ENCODE measurements around the gene PCSK4. TPM values are rescaled to one million over a fixed set of nuclear protein-coding genes. Genes with fewer than 3 reads are reported as not detected.
"Not testable (repeated sequence)": the region's sequence is repeated elsewhere in the genome, so short reads cannot be mapped to it uniquely, and the experiment has no call there.

The PCSK4 gene
- total RNA-seq (2021): 5.8 and 9.1 TPM in 2 replicates
- long read RNA-seq, partial matches to known transcripts: 2 of 17 reads
- long read RNA-seq, other reads (novel, unspliced or antisense): 13 of 17 reads

DNA sequence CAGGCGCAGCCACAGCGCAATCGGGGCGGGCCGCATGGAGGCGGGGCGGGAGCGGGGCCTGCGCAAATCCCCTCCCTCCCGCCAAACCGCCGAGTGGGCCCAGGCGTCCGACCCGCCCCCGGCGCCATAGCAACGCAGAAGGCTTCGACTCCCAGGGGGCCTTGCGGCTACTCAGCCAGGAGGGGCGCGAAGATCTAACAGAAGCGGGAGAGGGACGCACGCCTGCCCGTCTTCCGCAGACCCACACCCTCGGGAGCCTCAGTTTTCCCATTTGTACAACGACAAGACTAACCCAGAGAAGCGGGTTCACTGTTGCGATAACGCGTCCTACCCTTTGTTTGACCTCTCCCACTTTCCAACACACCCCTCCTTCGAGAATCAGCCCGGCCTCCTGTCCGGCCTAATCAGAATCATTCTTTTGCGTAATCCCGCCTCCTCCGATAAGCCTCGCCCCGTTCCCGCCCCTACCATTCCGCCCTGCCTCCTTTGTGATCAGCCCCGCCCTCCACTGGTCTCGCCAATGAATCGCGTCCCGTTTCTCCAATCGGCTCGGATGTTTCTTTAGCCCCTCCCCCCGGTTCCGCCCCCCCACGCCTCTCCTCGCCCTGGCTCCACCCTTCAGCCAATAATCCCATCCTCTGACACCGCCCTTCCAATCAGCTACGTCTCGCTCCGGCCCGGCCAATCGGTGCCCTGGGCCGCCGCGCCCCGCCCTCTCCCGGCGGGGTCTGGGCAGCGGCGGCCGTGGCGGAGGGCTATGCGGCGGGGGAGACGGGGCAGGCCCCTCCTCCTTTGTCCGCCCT is at the start of gene PCSK4:
Gene PCSK4 (minus strand): TSS at position 40 of the 803 bp plus-strand sequence. CDS start 4 bp downstream, at position 36.
- Histone ChIP-seq H4K20me1 (ENCODE audit: control insufficient read depth, insufficient read depth, insufficient read length) (no peaks in the 10 kb centered on the region), H4K5ac (ENCODE audit: insufficient read length, low read depth, low read length) (no peak within 1 kb of the TSS), H2BK20ac (ENCODE audit: low read depth, low read length, poor library complexity, severe bottlenecking) (no peak within 1 kb of the TSS), H4K91ac (ENCODE audit: insufficient read length, low read depth, low read length) (no peak within 1 kb of the TSS), H2AK5ac (ENCODE audit: insufficient read length, low read length) (no peak within 1 kb of the TSS), H3K4me1 (ENCODE audit: insufficient read depth, low read length) (no peaks in the 10 kb centered on the region), H3K4ac (ENCODE audit: low read depth, low read length) (no peak within 1 kb of the TSS), H3T11ph (ENCODE audit: low read length) (no peak within 1 kb of the TSS), H4K8ac (replicated peaks; ENCODE audit: insufficient read length, low read depth, low read length) (no peak within 1 kb of the TSS), H3K23ac (ENCODE audit: insufficient read length, low read depth, low read length) (no peak within 1 kb of the TSS), H3K27ac (ENCODE audit: insufficient read length, low read depth, low read length) (no peak within 1 kb of the TSS), H3K9ac (ENCODE audit: extremely low read depth, insufficient read length, low read length) (no peak within 1 kb of the TSS), H3K4me2 (ENCODE audit: insufficient read depth, insufficient read length, low read length) (peak within 1 kb of the TSS; percentile 32), H3K23me2 (ENCODE audit: insufficient read length, low read depth, low read length, poor library complexity, severe bottlenecking) (peaks cover 9% of the 10 kb centered on the region), H2AFZ (ENCODE audit: low read length) (no peak within 1 kb of the TSS), H3K27me3 (ENCODE audit: insufficient read depth, low read length) (peaks cover 3% of the 10 kb centered on the region; the same call in 1 of the 2 replicates), H3K9me3 (ENCODE audit: control insufficient read depth, low read depth, low read length) (no peaks in the 10 kb centered on the region), H3K18ac (ENCODE audit: insufficient read length, low read depth, low read length) (no peak within 1 kb of the TSS), H2BK5ac (ENCODE audit: insufficient read length, low read length) (no peak within 1 kb of the TSS), H2BK12ac (ENCODE audit: insufficient read length, low read depth, low read length) (no peak within 1 kb of the TSS), H2BK15ac (ENCODE audit: low read depth, low read length) (no peak within 1 kb of the TSS), H3K56ac (ENCODE audit: insufficient read length, low read depth, low read length) (no peak within 1 kb of the TSS), H3K14ac (ENCODE audit: insufficient read depth, low read length) (peak within 1 kb of the TSS; percentile 1; the same call in 1 of the 2 replicates), H3K79me2 (ENCODE audit: insufficient read depth, low read length) (no peaks in the 10 kb centered on the region), H3K79me1 (ENCODE audit: insufficient read depth, low read depth, low read length, poor library complexity, severe bottlenecking) (no peaks in the 10 kb centered on the region), H2BK120ac (ENCODE audit: low read depth, low read length, poor library complexity, severe bottlenecking) (no peak within 1 kb of the TSS)
- no CpG with 5 or more reads among the region's 74 CpGs for WGBS (ENCODE audit: extremely low coverage, insufficient read length, low lambda C conversion rate)
- peak within 1 kb of the TSS; percentile 81 to 92 for H3K4me3 Mint-ChIP-seq
- H3K4me1 Mint-ChIP-seq: peaks cover 4 to 13% of the 10 kb centered on the region in 2 experiments
- TF ChIP-seq, protein P1, sequence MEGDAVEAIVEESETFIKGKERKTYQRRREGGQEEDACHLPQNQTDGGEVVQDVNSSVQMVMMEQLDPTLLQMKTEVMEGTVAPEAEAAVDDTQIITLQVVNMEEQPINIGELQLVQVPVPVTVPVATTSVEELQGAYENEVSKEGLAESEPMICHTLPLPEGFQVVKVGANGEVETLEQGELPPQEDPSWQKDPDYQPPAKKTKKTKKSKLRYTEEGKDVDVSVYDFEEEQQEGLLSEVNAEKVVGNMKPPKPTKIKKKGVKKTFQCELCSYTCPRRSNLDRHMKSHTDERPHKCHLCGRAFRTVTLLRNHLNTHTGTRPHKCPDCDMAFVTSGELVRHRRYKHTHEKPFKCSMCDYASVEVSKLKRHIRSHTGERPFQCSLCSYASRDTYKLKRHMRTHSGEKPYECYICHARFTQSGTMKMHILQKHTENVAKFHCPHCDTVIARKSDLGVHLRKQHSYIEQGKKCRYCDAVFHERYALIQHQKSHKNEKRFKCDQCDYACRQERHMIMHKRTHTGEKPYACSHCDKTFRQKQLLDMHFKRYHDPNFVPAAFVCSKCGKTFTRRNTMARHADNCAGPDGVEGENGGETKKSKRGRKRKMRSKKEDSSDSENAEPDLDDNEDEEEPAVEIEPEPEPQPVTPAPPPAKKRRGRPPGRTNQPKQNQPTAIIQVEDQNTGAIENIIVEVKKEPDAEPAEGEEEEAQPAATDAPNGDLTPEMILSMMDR (conservative IDR thresholded peaks at IDR 0.05): no peak
- no peaks in the 10 kb centered on the region; a peak in 1 of 7 replicates for H3K36me3 Mint-ChIP-seq (ENCODE audit: insufficient read depth in 1 of 3, low read depth in 3 of 3)
- peak; percentile 99 for DNase-seq
- peaks cover 41% of the 10 kb centered on the region for H3K27me3 Mint-ChIP-seq (ENCODE audit: low read depth)
- H3K9me3 Mint-ChIP-seq: no peaks in the 10 kb centered on the region; a peak in 1 of 5 replicates
- peak within 1 kb of the TSS in 2 of 3 experiments; percentile 94 to 97; a peak in 4 of 7 replicates for H3K27ac Mint-ChIP-seq

DNA sequence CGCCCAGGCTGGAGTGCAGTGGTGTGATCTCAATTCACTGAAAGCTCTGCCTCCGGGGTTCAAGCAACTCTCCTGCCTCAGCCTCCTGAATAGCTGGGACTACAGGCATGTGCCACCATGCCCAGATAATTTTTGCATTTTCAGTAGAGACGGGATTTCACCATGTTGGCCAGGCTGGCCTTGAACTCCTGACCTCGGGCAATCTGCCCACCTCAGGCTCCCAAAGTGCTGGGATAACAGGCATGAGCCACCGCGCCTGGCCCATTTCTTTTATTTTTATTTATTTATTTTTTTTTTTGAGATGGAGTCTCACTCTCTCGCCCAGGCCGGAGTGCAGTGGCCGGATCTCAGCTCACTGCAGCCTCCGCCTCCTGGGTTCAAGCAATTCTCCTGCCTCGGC is 49.6 kb upstream of the PCSK4 start:
- H3K4me2 ChIP-seq (ENCODE audit: insufficient read depth, insufficient read length, low read length); H3K36me3 Mint-ChIP-seq (ENCODE audit: insufficient read depth in 1 of 3, low read depth in 3 of 3); H3K4me3 Mint-ChIP-seq; H4K20me1 ChIP-seq (ENCODE audit: control insufficient read depth, insufficient read depth, insufficient read length); DNase-seq; H3K18ac ChIP-seq (ENCODE audit: insufficient read length, low read depth, low read length); H4K5ac ChIP-seq (ENCODE audit: insufficient read length, low read depth, low read length); H2BK120ac ChIP-seq (ENCODE audit: low read depth, low read length, poor library complexity, severe bottlenecking); H3K27ac Mint-ChIP-seq; H2BK15ac ChIP-seq (ENCODE audit: low read depth, low read length); H2AFZ ChIP-seq (ENCODE audit: low read length); H4K91ac ChIP-seq (ENCODE audit: insufficient read length, low read depth, low read length); H3K4me1 Mint-ChIP-seq; H2BK12ac ChIP-seq (ENCODE audit: insufficient read length, low read depth, low read length); H3K9ac ChIP-seq (ENCODE audit: extremely low read depth, insufficient read length, low read length); H2BK5ac ChIP-seq (ENCODE audit: insufficient read length, low read length); H2BK20ac ChIP-seq (ENCODE audit: low read depth, low read length, poor library complexity, severe bottlenecking); H3K4ac ChIP-seq (ENCODE audit: low read depth, low read length); H3K79me2 ChIP-seq (ENCODE audit: insufficient read depth, low read length); H3T11ph ChIP-seq (ENCODE audit: low read length); H3K9me3 ChIP-seq (ENCODE audit: control insufficient read depth, low read depth, low read length); H4K8ac ChIP-seq (replicated peaks; ENCODE audit: insufficient read length, low read depth, low read length); H3K23me2 ChIP-seq (ENCODE audit: insufficient read length, low read depth, low read length, poor library complexity, severe bottlenecking); H3K14ac ChIP-seq (ENCODE audit: insufficient read depth, low read length); H3K23ac ChIP-seq (ENCODE audit: insufficient read length, low read depth, low read length); H3K4me1 ChIP-seq (ENCODE audit: insufficient read depth, low read length); H3K27me3 ChIP-seq (ENCODE audit: insufficient read depth, low read length); H3K56ac ChIP-seq (ENCODE audit: insufficient read length, low read depth, low read length); H3K79me1 ChIP-seq (ENCODE audit: insufficient read depth, low read depth, low read length, poor library complexity, severe bottlenecking); H3K9me3 Mint-ChIP-seq; H3K27ac ChIP-seq (ENCODE audit: insufficient read length, low read depth, low read length); H2AK5ac ChIP-seq (ENCODE audit: insufficient read length, low read length): not testable (repeated sequence)
- WGBS (ENCODE audit: extremely low coverage, insufficient read length, low lambda C conversion rate): no CpG with 5 or more reads among the region's 11 CpGs
- peaks cover 58% of the 10 kb centered on the region for H3K27me3 Mint-ChIP-seq (ENCODE audit: low read depth)
